GM21390 (cell line): ENCODE results near the gene TTC28.
"Not testable (repeated sequence)": the region's sequence is repeated elsewhere in the genome, so short reads cannot be mapped to it uniquely, and the experiment has no call there.

ENCODE experiments used
- ATAC-seq: cut with Tn5 transposase; IDR thresholded peaks from one replicate; pipeline ENCODE4 v1.9.1; 2021; ENCODE audit not compliant: unreplicated experiment

Gene TTC28

DNA sequence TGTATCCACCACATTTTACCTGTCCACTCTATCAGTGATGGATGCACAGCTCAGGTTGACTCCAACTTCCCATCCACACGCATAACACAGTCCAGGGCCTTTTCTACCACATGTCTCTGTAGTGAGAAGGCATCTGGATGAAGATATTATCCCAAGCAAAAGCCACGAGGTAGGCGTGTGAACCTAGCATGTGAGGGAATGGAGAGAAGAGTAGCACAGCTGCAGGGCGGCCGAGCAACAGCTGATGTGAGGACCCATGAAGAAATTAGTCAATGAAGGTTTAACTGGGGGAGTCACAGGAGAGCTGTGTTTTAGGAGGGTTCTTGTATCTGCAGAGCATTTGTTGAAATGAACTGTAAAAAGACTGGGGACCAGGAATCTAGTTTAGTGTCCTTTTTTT lies 616.0 kb downstream of the TTC28 start:
- ATAC-seq, result no peak

DNA sequence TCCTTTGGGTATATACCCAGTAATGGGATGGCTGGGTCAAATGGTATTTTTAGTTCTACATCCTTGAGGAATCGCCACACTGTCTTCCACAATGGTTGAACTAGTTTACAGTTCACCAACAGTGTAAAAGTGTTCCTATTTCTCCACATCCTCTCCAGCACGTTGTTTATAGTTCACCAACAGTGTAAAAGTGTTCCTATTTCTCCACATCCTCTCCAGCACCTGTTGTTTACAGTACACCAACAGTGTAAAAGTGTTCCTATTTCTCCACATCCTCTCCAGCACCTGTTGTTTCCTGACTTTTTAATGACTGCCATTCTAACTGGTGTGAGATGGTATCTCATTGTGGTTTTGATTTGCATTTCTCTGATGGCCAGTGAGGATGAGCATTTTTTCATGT lies 619.0 kb downstream of the TTC28 start:
- not testable (repeated sequence) for ATAC-seq

DNA sequence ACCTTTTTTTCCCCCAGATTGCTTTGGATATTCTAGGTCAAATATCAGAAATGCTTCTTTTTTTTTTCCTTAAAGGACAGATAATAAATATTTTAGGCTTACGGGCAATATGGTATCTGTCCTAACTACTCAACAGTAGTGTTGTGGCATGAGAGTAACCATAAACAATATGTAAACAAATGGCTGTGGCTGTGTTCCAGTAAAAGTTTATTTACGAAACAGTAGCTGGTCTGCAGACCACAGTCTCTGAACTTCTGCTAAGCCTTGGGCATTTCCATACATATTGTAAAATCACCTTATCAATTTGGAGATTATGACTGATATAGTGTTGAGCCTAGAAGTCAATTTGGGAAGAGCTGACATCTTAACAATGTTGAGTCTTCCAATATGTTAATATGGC lies 621.6 kb downstream of the TTC28 start:
- ATAC-seq, result no peak

DNA sequence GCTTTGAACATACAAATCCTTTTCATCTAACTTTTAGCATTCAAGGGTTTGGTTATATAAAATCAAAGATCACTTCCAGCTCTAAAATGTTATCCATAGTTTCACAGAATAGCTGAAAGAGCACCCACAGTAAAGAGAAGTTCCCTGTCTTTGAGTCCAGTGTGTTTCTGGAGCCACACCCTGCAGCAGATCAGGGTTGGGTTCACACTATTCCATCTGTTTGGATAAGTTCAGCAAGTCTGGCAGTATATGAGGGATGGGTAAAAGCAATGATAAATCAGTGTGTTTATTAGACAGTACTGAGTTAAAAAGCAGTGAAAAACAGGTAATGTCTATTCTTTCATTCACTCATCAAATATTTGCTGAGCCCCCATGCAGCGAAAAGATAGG lies 624.8 kb downstream of the TTC28 start:
- ATAC-seq, result no peak

DNA sequence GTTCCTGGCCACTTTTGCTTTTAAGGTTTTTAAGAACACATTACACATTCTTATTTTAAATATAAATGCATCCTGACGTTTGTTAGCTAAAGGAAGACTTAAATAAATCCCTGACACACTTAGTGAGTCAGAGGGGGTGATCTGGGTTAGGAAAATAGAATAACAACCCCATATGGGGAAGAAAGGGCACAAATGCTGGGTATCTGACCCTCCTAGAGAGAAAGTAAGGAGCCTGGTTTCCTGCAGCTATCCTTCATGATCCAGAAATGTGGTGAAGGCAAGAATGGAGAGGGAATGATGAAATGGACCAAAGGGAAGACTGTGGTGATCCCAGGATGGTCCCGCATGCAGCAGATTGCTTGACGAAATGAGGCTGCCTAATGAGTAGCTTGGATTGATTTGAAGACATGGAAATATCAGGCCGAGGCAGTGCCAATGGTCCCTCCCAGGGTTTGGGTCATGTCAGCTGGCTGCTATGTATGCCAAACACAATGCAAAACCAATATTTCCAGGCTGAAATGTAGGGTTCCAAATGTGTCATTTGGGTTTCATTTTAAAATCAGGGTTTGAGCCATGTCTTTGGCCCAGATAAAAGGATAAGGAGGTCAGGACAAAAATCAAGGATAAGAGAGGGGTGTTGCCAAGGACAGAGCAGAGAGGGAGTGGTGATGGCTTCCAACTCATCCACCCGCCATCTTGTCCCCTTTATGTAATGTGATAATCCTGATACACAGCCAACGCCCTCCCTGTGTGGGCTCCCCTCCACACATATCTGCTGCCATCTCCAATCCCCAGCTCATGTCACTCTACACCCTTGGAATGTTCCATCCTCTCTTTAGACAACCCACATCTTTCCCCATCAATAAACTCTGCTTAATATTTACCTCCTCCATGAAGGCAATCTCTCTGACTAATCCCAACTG lies 625.5 kb downstream of the TTC28 start:
- ATAC-seq, result no peak

DNA sequence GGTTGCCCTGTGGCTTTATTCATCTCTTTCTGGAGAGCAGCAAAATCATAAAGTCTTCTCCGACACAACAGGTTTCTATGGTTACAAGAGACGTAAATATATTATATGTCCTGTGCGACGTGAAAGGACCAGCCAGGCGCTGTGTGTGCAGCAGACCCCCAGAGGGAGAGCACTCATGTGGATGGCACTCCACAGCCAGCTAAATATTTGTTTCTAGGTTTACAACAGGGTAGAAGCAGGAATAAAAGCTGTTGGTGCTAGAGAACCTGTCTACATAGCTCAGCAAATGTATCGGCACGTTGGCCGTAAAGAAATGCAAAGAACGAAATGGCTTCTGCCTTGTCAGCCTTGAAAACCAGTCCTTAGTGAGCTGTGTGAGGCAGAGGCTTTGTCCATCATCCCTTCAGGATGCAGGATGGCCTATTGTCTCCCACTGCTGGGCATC lies 626.8 kb downstream of the TTC28 start:
- ATAC-seq, result no peak

- no peak for ATAC-seq
Measured at GRCh38 chr22:28051787-28052356, 627.8 kb downstream of the TTC28 start.

GRCh38 chr22:28051091-28051786 lies 628.4 kb downstream of the TTC28 start:
- no peak for ATAC-seq

GRCh38 chr22:28048529-28048928 lies 631.1 kb downstream of the TTC28 start:
- no peak for ATAC-seq

DNA sequence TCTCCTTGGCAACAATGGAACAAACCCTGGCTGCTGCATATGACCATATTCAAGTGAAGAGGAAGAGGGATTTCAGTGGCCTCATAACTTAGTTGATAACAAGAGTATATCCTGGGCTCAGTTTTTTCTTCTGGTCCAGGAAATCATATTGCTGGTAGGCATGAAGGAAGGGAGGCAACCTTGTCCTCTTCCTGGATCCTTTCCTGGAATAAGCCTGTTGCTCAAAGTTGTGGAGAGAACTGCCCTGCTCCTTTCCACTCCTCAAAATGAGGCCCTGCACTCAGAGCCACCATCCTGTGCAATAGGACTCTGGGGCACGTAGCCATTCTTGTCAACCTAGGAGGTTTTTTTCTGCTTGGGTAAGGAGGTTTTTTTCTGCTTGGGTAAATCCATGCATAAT lies 631.9 kb downstream of the TTC28 start:
- ATAC-seq, result no peak

DNA sequence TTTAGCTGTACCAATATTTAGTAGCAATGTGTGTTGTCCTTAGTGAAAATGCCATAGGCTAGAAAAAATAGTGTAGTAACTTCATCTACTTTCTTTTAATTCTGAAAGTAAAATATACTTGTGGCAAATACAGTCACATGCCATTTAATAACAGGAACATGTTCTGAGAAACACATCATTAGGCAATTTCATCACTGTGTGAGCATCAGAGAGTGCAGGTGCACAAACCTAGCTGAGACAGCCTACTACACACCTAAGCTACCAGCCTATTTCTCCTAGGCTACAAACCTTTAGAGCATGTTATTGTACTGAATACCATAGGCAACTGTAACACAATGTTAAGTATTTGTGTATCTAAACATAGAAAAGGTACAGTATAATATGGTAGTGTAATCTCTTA lies 633.5 kb downstream of the TTC28 start:
- ATAC-seq, result no peak

DNA sequence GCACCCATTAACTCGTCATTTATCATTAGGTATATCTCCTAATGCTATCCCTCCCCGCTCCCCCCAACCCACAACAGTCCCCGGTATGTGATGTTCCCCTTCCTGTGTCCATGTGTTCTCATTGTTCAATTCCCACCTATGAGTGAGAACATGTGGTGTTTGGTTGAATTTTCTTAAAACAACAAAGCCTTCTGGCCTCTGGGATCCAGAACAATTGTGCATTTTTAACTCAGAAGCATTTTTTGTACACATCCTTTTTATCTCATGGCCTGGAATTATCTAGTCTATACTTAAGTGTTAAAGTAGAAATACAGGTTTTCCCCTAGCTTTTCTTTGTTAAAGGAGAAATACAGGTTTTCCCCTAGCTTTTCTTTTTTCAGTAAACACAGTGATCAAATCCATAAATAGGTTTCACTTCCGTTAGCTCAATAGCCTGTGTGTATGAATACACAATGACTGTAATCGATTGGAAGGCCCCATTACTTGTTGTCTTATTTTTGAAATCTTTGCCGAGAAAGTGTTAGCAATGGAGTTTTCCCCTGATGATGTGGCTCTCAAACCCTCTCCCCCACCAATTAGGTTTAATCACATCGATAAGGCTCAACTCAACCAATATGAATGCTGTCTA lies 635.0 kb downstream of the TTC28 start:
- no peak for ATAC-seq

DNA sequence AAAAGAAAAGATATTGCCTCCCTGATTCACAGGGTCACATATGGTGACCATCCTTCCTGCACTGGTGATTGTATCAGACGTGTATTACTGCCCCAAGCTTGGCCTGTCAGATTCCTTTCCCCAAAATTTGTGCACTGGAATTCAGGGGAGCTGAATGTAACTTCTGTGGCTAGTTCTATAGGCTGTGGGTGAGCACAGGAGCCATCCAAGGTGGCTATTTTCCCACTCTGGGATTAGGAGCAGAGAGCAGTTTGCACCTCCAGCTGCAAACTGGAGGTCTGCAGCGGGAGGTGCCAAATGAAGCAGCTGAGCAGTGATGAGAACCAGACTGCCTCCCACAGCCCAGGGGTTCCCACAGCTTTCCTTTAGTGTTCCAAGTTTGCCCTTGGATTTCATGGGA lies 636.4 kb downstream of the TTC28 start:
- ATAC-seq, result no peak

DNA sequence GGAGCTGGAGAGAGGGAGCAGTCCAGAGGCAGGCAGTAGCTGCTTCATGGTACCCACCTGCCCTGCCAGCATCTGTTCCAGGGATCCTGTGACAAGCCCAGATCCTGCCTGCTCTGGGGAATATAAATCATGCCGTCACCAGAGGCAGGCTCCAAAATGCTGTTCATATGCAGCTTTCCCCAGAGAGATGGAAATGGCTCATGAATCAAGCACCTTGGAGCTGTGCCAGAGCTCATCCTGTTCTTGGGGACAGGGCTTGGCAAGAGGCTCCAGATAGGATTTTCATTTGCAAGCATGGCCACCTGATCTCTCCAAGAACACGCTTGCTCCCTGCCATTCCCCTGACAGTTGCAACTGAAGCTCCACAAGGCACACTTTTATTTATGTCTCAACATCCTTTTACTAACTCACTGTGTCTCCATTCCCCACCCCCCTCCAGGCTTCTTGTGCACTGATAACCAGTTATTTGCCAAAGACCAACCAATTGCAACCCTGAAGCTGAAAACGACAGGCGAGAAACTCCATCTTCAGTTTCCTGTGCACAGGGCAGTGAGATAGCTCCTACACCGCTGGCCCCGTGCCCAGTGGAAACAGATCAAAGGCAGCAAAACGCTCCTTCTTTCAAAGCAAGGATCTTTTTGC lies 644.8 kb downstream of the TTC28 start:
- no peak for ATAC-seq

GRCh38 chr22:28034145-28034759 lies 645.4 kb downstream of the TTC28 start:
- ATAC-seq, result no peak

GRCh38 chr22:28032861-28033260 lies 646.8 kb downstream of the TTC28 start:
- no peak for ATAC-seq

DNA sequence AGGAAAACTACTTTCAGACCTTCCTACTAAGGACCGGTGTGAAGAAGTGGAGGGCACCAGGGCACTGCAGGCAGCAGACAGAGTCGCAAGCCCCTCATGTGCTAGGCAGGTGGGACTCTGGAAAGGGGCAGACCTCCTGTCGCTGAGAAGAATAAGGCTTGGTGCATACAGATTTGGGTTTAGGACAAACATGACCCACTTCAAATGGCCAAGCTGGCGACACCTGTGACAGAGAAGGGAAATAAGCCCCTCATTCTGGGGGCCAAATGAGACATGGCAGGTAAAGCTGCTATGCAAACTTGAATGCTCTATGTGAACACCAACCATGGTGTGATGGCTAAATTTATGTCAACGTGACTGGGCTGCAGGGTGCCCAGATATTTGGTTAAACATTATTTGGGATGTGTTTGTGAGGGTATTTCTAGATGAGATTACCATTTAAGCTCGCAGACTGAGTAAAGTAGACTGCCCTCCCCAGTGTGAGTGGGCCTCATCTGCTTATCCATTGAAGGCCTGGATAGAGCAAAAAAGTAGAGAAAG lies 648.2 kb downstream of the TTC28 start:
- ATAC-seq, result no peak

GRCh38 chr22:28030473-28030872 lies 649.2 kb downstream of the TTC28 start:
- ATAC-seq, result no peak

GRCh38 chr22:28029956-28030355 lies 649.7 kb downstream of the TTC28 start:
- no peak for ATAC-seq

DNA sequence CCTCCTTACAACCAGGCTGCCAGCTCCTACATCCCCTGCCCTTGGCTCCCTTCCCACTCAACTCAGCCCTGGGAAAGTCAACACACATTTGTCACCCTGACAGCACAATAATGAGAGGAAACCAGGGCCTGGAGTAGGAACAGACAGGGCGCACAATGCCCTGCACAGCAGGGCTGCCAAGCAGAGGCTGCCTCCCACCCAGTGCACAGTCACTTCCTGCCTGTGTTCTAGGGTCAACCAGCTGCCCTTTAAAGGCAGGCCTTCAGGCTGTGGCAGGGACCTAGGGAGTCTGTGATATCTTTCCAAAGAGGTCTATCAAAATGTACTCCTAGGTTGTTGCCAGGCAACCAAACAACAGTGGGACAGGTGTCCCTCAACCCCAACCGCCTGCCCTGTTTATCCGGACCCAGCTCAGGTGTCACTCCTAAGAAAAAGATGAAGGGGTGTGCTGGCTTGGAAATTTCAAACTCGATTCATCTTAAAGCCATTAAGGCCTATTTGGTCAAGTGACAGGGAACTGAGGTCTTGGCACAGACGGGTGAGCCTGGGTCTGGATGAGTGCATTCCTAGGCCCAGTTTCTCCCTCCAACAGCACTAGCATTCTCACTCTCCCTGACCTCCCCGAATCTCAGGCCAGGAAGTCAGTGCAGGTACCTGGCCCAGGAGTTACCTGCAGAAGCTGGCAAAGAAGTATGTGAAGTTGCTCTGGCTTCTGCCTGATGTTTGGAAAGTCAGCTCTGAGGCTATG lies 650.3 kb downstream of the TTC28 start:
- ATAC-seq, result no peak
